HG03025 (cell line): ENCODE results near the gene SLC41A1.

Experiments used
- ATAC-seq: cut with Tn5 transposase; IDR thresholded peaks from one replicate; pipeline ENCODE4 v1.9.1; 2021; ENCODE audit warnings: mild to moderate bottlenecking, moderate library complexity; ENCODE audit not compliant: unreplicated experiment, low FRiP score

Gene SLC41A1

DNA sequence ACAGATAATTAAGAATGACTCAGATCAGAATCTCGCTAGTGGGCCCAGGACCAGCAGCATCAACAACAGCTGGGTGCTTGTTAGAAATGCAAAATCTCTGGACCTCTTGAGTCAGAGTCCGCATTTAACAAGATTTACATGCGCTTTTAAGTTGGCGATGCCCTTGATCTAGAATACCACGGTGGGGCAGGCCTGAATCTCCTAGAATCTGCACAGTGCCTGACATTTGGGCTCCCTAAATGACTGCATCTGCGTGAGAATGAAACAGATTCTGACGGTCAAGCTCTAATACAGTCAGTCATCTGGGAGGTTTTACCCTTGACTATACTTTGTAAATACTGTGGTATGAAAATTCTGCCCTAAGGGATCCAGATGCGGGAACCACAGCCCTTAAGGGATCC is 20.5 kb downstream of the SLC41A1 start:
- ATAC-seq: no peak

DNA sequence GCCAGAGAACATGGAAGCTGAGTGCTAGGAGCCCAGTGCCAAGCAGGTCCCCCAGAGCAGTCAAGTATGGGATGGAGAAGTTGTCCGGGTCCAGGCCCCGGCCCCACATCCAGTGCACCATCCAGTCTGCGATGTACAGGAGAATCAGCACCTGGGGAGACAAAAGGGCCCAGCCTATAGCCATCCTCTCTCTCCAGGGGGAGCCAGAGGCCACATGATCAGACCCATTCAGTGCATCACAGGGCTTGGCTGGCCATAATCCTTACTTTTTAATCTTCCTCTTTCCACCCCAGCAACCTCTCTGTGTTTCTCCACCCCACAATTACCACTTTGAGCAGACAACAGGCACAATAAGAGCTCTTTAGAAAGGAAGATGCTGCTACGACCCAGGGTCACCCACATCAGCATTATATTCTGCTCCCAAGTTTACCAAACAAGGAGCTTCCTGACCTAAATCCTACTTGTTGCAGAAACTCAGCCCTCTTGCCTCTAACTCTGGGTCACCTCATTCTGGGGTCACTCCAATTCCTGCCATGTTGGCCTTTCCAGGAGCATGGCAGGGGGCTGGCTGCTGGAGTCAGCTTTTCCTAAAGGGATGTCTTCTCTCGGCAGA is 21.3 kb downstream of the SLC41A1 start:
- ATAC-seq: no peak

DNA sequence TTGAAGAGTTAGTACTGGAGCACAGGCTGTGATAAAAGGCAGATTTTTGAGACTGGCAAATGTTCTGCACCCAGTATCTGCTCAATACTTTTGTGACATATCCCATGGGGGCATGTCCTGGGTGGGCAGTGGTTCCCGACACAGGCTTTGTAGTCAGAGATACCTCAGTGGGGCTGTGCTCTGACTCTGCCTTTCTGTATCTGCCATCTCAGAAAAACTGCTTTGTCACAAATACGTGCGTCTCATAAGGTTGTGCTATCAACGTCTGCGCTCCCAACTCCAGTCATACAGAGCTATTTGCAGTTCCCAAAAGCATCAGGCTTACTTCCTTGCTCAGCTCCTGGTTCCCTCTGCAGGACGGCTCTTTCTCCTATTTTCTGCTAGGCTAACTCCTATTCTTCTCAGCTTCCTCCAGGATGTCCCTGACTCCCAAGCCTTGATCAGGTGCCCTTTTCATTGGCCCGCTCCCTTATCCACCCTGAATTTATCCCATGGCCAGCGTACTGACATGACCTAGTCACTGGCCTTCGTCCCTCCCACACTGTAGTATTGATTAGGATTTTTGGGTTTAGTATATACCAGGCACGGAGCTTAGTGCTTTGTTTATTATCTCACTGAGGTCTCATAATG is 25.6 kb downstream of the SLC41A1 start:
- no peak for ATAC-seq

DNA sequence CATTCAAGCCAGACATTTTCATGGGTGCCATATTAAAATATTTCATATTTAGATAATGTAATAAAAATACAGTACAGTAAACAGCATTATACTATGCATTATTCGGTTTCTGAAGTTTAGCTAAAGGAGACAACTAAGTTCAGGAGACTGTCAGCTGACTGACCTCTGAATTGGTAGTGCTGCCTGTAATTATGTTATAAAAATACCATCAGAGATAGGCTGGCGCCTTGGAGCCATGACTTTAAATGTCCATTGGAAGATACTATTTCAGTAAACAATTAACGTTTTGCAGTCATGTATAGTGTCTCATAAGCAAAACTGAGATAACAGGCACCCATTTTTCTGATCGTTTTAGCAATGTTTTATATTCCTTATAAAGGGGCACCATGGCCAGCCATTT is 26.4 kb downstream of the SLC41A1 start:
- no peak for ATAC-seq

DNA sequence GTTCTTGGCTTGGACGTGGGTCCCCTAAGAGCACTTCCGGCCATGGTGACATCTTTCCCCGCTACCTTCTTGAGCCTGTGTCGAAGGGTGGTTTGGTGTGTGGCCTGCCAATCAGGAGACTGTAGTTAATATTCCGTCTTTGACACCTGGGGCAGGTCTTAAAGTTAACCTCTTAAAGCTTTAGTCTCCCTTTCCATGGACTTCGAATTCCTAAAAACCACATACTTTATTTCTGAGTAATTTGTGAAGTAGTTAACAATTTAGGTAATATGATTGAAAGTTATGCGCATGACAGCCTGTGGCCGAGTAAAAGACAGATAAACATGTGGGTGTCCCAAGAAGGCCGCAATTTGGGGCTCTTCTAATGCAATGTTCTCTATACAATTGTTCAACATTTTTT is 27.6 kb downstream of the SLC41A1 start:
- no peak for ATAC-seq

DNA sequence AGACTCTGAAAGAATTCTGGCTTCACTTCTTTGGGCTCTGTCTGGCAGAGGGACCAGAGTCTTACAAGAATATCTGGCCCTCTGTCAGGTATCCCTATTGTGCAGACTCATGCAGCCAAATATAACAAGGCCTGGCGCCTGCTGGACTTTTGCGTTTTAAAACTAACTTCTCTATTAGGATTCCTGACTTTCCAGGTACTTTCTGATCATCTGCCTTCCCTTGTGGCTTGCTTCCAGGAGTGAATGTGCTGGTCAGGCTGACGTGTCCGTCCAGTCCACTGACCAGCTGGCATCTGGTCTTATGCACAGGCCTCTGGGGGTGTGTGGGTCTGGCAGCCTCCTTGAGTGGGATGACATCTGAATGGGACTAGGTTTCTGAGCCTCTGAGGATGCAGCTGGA is 29.1 kb downstream of the SLC41A1 start:
- ATAC-seq: no peak

DNA sequence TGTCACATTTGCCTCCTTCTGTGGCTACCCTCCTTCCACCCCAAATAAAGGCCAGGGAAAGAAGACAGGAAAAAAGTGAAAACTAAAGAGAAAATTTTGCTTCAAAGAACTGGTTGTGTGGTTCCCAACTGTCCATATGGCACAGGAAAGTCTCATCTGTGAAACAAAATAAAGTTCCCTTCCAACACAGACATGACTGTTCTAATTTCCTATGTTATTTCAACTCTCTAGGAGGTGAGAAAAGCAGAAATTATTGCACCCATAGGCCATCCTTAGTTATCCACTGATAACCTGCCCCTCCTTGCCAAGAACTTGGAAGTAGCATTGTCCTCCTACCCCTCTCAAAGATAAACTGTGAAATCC is 29.6 kb downstream of the SLC41A1 start:
- ATAC-seq: no peak

DNA sequence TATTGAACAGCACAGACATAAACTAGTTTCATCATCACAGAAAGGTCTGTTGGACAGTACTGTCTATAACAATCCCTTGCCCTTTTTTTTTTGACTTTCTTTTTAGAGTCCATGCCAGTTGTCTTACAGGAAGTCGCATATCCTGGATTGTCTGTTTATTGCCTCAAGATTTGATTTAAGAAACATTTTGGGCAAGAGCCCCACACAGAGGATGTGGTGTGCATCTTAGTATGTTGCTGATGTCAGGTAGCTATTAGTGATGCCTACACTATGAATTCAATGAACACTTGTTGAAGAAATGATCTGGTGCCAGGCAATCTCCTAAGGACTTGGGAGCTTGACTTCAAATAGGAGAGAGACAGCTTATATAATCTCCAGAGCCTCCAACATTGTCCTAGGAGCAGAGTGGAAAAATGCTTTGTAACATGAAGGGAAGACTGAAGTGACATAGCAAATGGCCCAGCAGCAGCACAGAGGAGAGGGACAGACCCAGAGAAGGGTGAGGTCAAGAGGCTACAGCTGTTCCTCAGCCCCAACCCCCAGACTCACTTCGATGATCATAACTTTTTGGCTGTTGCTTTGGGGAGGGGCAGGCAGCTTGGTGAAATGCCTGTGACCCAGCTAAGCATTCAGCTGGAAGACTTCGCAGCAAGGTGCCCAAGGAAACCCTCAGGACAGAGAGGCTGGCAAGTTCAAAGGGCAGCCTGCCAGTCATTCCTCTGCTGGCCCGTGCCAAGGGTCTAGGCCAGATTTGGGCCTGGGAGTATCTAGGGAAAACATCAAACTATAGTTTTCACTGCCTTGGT is 30.2 kb downstream of the SLC41A1 start:
- ATAC-seq: no peak

DNA sequence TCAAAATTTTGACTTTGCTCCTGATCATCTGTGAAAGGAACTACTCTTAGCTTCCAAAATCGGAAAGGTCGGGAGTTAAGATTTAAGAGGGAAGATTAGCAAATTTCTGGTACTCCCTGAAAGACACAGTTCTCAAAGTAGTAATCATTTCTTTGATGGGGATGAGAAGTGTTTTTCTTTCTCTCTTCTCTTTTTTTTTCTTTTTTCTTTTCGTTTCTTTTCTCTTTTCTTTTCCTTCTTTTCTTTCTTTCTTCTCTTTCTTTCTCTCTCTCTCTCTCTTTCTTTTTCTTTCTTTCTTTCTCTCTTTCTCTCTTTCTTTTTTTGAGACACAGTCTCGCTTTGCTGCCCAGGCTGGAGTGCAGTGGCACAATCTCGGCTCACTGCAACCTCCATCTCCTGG is 32.7 kb downstream of the SLC41A1 start:
- no peak for ATAC-seq

DNA sequence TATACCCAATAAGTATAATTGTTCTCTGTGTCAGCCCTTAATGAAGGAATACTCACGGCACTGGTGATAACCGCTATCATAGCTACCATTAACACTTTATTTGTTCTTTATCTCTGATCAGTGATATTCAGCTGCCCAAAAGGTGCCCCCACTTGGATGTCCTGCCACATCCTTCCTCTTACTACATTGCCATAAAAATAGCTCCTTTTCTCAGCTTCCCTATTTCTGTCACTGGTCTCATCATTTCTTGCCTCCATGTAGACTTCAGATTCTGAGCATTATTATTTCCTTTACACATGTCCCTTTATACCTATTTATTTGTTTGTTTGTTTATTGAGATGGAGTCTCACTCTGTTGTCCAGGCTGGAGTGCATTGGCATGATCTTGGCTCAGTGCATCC is 35.0 kb downstream of the SLC41A1 start:
- no peak for ATAC-seq

DNA sequence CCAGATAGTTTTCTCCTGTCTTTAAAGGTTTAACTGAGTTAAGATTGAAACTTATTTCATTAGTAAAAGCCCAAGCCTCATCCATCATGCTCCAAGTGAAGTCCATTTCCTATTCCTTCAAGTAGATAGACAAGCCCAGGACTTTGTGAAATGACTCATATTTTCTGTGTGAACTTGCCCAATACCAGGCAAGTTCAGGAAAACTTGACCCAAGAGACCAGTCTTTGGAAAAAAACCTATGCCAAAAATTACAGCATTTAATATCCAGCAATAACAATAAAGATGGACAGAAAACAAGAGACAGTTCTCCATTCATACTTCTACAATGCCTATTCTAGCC is 37.3 kb downstream of the SLC41A1 start:
- ATAC-seq: no peak

DNA sequence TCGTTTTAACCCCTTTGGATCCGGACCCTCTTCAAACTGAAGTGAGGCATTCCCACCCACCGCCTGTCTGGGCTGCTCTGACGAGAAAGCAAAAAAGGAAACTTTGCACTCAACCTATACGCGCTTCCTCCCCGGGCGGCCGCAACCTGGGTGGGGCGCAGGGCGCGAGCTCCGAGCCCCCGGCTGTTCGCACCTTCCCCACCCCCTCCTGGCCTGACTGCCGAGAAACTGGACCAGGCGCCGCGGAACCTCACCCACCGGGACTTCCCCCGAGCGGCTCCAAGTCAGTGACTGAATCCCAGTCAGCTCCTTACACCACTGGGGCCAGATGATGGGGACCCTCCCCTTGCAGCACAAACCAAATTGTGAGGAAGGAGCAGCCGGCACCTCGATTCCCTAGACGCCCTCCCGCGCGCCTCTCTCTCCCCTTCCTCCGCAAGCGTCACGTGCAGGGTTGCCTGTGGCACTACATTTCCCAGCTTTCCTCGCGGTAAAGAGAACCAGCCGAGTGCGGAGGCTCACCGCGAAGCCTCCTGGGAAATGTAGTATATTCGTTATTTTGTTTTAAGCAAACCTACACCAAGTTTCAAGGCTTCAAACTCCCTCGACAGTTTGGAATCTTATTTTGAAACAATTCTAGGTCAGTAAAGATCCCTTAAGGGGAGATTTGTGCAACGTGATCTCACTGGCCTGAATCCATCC is 37.8 kb downstream of the SLC41A1 start, which contains the start of gene RAB29:
Gene RAB29 (minus strand): TSS at position 468 of the 702 bp plus-strand sequence. CDS start 526 bp downstream, outside the sequence.
- peak; percentile 91 for ATAC-seq

DNA sequence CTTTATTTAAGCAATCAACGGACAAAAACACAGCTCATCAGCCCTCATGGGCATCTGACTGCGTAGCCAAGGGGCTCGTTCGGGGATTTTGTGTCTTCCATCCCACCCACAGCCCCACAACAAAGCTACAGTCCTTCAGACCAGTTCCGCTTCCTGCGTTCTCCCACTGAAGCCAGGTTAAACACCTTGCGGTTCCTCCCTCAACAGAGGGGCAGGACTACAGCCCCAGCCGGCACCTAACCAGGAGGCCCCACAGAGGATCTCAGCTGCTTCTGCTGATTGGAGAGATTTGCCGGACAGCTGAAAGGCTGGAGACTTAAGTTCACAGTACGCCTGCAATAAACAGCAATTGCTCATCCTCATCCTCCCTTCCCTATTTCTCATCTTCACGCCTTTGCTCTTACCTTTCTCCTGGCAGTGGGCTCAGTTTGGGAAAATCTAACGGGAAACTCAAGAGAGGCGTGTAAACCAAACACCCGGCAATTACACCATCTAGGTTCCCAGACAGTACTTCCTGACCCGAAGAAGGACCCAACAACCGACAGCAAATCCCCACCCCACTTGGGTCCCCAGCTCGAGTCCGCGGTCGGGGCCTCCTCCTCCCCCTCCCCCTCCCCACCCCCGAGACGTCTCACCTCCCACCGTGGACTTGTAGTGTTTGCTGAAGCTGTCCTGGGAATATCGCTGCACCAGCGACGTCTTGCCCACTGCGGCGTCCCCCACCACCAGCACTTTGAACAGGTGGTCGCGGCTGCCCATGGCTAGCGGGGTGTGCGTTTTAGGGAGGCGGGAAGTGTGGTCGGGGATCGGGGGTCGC is 38.6 kb downstream of the SLC41A1 start:
- ATAC-seq: no peak

DNA sequence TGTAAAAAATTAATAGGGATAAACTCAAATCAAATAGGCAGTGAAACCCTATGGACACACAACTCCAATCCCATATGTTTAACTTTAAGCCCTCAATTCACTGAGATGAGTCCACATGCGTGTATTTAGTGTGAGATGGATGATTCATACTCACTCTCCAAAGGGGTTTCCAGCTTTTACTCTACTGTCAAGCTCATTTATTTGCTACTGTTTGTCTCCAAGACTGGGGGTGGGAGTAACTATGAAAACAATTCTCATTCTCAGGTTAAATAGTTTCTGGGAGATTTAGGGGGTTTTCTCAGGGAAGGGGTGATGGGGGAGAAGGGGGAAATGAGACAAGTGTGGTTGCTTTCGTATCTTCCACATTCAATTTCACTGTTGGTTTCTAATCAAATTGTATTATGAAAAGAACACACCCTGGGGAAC is 40.4 kb downstream of the SLC41A1 start:
- no peak for ATAC-seq

DNA sequence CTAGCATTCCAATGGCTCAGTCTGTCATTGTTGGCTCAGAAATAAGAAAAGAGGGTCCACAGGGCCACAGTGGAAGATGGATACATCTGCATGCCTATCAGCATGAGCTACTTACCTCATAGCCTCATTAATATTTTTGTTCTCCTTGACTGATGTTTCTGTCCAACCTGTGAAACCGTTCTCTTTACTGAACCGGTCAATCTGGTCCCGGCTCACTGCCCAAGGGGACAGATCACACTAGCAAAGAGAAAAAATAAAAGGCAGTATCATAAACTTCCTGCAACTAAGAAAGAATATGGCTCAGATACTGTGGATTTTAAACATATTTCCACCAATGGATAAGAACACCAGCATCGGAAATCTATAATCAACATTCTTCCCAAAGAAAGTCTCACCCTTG is 42.4 kb downstream of the SLC41A1 start:
- no peak for ATAC-seq

DNA sequence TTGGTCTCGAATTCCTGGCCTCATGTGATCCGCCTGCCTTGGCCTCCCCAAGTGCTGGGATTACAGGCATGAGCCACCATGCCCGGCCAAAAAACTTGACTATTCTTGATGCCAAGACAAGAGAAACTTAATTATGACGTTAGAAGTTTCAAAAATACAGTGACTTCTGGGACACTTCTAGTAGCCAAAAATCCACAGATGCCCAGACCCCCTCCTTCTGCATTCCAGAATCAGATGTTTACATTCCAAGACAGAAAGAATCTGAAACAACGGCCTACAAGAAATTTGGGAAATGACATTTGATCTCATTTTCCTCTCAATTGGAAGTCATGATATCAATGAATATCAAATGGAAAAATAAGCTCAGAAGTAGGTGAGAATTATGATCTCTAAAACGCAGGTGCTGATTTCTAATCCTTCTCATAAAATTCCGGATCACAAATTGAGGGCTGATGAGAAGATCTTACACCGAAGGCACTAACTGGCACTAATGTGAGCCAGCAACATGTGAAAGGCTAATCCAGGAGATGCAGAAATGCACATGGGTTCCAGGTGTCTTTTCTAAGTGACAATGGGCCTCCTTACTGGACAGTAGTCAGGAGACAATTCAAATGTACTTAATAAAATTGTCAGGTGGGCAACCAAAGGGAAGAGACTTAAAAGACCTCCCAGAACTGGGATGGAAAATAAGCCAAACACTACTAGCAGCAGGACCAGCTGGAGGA is 43.2 kb downstream of the SLC41A1 start:
- ATAC-seq: no peak

DNA sequence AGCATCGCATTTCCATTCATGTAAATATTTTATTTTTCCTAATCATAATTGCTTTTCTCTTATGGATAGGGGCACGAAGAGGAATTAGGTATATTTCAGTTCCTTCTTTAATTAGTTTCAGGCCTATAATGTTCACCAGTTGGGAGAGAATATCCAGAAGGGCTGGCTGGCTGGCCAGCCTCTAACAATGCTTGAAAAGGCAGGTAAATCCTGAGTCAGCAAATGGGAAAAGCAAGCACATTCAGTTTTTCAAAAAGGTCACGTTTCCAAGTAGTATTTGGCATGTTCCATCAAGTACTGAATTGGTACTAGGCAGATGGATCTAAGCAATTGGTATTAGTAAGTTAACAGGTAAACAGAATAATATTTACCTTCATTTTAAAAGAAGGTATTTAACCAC is 45.8 kb downstream of the SLC41A1 start:
- no peak for ATAC-seq

DNA sequence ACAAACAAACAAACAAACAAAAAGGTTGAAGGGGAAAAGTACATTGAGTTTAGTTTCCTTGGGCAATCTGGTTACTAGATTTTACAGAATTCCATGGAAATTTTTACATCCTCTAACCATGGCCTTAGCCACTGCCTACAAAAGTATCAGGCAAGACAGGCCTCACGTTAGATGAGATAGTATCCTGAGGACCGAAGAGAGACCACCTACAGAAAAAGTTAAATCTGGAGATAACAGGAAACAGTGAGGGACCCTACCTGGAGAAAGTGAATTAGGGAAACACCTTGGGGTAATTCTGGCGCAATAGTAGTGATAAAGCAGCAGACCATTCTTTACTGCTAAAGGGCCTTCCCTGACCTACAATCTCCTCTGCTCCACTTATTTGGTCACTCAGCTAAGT is 46.4 kb downstream of the SLC41A1 start:
- no peak for ATAC-seq

DNA sequence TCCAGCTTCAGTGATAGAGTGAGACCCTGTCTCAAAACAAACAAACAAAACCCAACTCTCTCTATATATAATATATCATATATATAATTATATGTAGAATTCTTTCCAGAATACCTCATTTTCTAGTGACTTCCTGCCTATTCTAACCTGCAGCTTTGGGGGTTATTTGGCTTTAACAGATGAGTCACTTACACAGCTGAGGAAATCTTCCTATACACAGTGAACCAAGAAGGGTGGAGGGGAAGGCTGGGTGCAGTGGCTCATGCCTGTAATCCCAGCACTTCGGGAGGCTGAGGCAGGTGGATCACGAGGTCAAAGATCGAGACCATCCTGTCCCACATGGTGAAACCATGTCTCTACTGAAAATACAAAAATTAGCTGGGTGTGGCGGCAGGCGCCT is 47.0 kb downstream of the SLC41A1 start:
- ATAC-seq: no peak

DNA sequence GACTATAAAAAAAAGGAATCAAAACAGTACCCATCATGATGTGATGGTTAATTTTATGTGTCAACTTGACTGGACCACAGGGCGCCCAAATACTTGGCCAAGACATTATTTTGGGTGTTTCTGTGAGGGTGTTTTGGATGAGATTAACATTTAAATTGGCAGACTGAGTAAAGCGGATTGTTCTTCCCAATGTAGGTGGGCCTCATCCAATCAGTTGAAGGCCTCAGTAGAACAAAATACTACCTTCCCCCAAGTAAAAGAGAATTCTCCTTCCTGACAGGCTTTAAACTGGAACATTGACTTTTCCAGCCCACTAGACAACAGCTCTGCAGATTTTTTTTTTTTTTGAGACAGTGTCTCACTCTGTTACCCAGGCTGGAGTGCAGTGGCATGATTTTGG is 48.4 kb downstream of the SLC41A1 start:
- no peak for ATAC-seq
